ENCODE data around the gene MDH2.
"Not testable (repeated sequence)": the region's sequence is repeated elsewhere in the genome, so short reads cannot be mapped to it uniquely, and the experiment has no call there.

The MDH2 gene

DNA sequence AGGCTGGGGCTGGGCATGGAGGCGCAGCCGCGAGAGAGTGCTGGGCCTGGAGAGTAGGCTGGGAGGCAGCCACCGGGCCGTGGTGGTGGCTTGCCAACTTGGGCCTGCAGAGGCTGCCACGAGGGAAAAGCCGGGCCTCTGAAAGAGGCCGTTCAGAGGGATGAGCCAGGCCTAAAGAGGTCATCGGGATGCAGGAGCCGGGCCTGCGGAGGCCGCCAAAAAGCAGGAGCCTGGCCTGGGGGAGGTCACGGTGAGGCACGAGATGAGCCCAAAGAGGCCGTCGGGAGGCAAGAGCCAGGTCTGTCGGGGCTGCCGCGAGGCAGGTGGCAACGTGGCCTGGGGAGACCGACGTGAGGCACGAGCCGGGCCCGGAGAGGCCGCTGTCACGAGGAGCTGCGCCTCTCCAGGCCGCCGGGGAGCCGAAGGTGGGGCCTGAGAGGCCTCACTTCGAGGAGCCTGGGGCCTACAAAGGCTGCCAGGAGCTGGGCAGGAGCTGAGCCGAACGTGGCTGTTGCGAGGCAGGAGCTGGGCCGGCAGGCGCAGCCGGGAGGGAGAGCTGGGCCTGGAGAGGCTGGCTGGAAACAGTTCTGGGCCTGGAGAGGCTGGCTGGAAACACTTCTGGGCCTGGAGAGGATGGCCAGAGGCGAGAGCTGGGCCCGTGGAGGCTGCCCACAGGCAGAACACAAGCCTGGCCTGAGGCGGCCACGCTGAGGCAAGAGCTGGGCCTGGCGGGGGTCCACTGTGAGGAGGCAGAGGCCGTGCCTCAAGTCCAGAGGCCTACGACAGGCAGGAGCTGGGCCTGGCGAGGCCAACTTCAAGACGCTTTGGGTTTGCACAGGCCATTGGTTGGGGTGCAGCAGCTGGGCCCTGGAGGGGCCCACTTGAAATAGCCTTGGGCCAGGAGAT is 24.6 kb downstream of the MDH2 start:
- no peak for DNase-seq

DNA sequence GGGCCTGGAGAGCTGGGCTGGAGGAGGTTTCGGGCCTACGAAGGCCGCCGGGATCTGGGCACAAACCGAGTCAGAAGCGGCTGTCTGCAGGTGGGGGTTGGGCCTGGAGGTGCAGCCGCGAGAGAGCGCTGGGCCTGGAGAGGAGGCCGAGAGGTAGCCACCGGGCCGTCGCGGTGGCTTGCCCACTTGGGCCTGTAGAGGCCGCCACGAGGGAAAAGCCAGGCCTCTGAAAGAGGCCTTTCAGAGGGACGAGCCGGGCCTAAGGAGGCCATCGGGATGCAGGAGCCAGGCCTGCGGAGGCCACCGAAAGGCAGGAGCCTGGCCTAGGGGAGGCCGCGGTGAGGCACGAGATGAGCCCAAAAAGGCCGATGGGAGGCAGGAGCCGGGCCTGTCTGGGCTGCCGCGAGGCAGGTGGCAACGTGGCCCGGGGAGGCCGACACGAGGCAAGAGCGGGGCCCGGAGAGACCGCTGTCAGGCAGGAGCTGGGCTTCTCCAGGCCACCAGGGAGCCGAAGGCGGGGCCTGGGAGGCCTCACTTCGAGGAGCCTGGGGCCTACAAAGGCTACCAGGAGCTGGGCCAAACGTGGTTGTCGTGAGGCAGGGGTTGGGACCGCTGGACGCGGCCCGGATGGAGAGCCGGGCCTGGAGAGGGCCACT is 25.6 kb downstream of the MDH2 start:
- DNase-seq: no peak

GRCh38 chr7:76074306-76074971 is 26.5 kb downstream of the MDH2 start:
- DNase-seq: no peak

GRCh38 chr7:76074972-76075370 is 27.1 kb downstream of the MDH2 start:
- DNase-seq: no peak

GRCh38 chr7:76076995-76077394 is 29.1 kb downstream of the MDH2 start:
- DNase-seq: no peak

- DNase-seq: peak; percentile 22 to 54
Measured at GRCh38 chr7:76077435-76077834, 29.5 kb downstream of the MDH2 start.

DNA sequence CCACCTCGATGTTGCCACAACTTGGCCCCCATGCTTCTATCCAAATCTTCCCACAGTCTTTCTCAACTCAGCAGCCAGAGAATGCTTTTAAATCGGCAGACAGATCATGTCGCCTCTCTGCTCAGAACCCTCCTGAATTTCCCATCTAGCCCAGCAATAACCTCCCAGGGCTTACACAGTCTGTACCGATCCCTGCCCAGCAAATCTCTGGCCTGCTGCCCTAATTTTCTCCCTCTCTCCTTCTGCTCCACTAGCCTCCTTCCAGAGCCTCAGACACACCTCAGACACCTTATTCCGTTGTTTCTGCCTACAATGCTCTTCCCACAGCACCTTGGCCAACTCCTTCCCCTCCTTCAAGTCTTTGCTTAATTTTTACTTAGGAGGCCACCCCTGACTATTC is 32.3 kb downstream of the MDH2 start:
- DNase-seq: no peak

DNA sequence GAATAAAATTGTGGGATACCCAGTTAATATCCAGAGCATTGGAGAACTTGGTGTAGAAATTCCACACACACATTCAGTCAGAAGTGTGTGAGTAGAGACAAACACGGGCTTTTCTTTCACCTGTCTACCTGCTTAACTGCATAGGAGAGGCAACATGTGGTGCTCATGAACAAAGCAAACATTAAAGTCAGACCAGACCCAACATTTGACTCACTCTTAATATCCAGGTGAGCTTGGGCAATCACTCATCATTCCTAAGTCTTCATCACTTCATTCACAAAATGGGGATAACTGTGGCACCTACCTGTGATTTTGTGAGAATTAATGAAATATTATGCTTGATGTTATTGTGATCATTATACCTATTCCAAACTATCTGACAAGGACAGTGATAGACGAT is 36.2 kb downstream of the MDH2 start:
- not testable (repeated sequence) for DNase-seq

DNA sequence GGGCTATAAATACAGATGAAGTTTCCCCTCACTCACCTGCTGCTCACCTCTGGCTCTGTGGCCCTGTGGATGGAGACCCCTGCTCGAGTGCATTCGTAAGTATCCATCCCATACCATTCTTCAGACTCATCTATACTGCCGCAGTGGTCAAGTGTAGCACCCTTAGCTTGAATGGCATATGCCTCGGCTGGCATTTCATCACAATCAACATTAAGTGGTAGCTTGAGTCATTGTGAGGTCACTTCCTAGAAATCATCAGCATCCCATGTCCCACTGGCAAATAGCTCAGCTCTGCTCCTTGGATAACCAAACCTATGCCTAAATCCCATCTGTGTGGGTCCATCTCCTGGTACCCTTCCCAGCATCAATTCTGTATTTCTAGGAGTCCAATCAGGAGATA is 38.2 kb downstream of the MDH2 start:
- no peak for DNase-seq

- DNase-seq: not testable (repeated sequence)
Measured at GRCh38 chr7:76087362-76087791, 39.5 kb downstream of the MDH2 start.

DNA sequence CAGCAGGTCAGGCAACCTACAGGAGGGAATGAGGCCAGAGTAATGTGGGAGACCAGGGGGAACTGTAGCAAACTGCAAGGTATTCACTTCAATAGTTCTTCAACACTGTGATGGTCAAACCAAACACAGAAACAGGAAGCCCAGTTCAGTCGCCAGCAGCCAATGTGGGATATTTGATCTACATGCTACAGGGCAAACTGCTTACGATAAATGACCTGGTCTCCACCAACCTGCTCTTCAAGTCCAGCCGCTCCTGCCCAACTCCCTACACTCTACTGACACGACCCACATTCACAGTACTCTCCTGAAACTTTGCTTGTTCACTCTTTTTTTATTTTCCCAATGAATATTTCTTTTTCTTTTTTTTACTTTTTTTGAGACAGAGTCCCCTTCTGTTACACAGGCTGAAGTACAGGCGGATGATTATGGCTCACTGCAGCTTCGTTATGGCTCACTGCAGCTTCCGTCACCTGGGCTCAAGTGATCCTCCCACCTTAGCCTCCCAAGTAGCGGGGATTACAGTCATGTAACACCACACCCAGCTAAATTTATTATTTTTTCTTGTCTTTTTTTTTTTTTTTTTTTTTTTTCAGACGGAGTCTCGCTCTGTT is 42.1 kb downstream of the MDH2 start:
- DNase-seq: peak; percentile 29 to 65

- no peak for DNase-seq
Measured at GRCh38 chr7:76091506-76091905, 43.6 kb downstream of the MDH2 start.

GRCh38 chr7:76093531-76093930 is 45.6 kb downstream of the MDH2 start:
- not testable (repeated sequence) for DNase-seq

GRCh38 chr7:76094326-76094725 is 46.4 kb downstream of the MDH2 start:
- DNase-seq: not testable (repeated sequence)

- no peak for DNase-seq
Measured at GRCh38 chr7:76095908-76096307, 48.0 kb downstream of the MDH2 start.

DNA sequence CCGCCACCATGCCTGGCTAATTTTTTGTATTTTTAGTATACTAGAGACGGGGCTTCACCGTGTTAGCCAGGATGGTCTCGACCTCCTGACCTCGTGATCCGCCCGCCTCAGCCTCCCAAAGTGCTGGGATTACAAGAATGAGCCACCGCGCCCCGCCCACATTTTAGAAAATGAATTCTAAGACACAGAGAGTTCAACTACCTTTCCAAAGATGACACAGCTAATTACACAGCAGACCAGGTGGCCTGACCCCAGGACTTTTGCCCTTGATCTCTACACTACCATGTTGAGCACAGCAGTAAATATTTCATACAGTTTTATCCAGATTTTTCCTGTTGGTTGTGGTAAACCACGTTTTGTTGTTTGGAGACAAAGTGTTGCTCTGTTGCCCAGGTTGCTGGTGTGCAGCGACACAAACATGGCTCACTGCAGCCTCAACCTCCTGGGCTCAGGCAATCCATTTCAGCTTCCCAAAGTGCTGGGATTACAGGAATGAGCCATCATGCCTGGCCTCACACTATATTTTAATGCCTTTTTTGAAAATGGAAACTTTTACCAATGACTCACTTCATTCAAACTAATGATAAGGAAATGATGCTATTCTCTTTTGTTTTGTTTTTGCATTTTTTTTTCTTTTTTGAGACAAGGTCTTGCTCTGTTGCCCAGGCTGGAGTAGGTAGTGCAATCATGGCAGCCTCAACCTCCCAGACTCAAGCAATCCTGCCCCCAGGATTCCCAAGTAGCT is 54.0 kb downstream of the MDH2 start:
- DNase-seq: not testable (repeated sequence)

DNA sequence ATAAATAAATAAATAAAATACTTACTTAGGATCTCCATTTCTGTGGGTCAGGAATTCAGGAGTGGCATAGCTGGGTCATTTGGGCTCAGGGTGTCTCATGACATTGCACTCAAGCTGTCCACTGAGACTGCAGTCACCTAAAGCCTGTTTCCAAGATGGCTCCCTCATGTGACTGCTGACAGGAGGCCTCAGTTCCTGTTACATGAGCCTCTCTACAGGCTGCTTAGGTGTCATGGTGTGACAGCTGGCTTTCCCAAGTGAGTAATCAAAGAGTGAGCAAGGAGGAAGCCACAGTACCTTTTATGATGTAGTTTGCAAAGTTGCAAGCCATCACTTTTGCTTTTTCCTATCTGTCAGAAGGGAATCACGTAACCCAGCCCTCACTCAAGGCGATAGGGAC is 55.9 kb downstream of the MDH2 start:
- DNase-seq: not testable (repeated sequence)

DNA sequence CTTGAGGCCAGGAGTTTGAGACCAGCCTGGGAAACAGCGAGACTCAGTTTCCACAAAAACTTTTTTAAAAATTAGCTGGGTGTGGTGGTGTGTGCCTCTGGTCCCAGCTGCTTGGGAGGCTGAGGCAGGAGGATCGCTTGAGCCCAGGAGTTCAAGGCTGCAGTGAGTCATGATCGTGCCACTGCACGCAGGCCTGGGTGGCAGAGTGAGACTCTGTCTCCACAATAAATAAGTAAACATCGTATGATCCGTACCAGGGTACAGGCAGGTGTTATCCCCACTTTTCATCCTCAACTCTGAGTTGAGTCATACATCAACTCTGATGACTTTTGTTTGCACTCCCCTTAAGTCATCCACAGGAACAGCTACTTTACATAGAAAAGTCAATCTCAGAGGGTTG is 58.2 kb downstream of the MDH2 start:
- DNase-seq: not testable (repeated sequence)

GRCh38 chr7:76106893-76107292 is 59.0 kb downstream of the MDH2 start:
- no peak for DNase-seq

GRCh38 chr7:76108540-76109233 is 60.8 kb downstream of the MDH2 start:
- DNase-seq: peak; percentile 89 to 94

GRCh38 chr7:76113042-76113630 is 65.2 kb downstream of the MDH2 start:
- not testable (repeated sequence) for DNase-seq
